Endothelial cell (in vitro differentiated cells): ENCODE data around the gene PLA2G3. TPM values are rescaled to one million over a fixed set of nuclear protein-coding genes. Genes with fewer than 3 reads are reported as not detected.

Experiments
- DNase-seq: peaks from one replicate; pipeline ENCODE4 v3.0.0; 2021; ENCODE audit warnings: low spot score
- H3K27ac Mint-ChIP-seq: one replicate; pipeline ENCODE4 v1.8.0; 2021; ENCODE audit warnings: mixed read lengths, inconsistent platforms; ENCODE audit not compliant: unreplicated experiment
- H3K27me3 Mint-ChIP-seq: one replicate; pipeline ENCODE4 v1.8.0; 2021; ENCODE audit warnings: mild to moderate bottlenecking, moderate library complexity, mixed read lengths, inconsistent platforms; ENCODE audit not compliant: unreplicated experiment
- H3K36me3 Mint-ChIP-seq: one replicate; pipeline ENCODE4 v1.8.0; 2021; ENCODE audit warnings: mild to moderate bottlenecking, low read depth, mixed read lengths, inconsistent platforms; ENCODE audit not compliant: unreplicated experiment
- H3K4me1 Mint-ChIP-seq: one replicate; pipeline ENCODE4 v1.8.0; 2021; ENCODE audit warnings: mild to moderate bottlenecking, mixed read lengths, inconsistent platforms; ENCODE audit not compliant: unreplicated experiment
- H3K4me3 Mint-ChIP-seq: one replicate; pipeline ENCODE4 v1.8.0; 2021; ENCODE audit warnings: mild to moderate bottlenecking, mixed read lengths, inconsistent platforms; ENCODE audit not compliant: unreplicated experiment
- H3K9me3 Mint-ChIP-seq: one replicate; pipeline ENCODE4 v1.8.0; 2021; ENCODE audit warnings: mixed read lengths, inconsistent platforms; ENCODE audit not compliant: unreplicated experiment
- total RNA-seq: library from RNA; stranded (reverse); fragmentation: NEBNext Ultra II Directional; extraction: Animal tissue kit (Norgen Biotek cat#: 25700); gene quantifications from one replicate; pipeline ENCODE4 v1.2.1, GENCODE V29; 2021; ENCODE audit not compliant: unreplicated experiment
- TF ChIP-seq, protein P1 (sequence below): fragments of 200-600 bp; sonication (generic); IDR thresholded peaks from one replicate; pipeline ENCODE4 v1.5.0; 2021; ENCODE audit warnings: antibody characterized with exemption; ENCODE audit not compliant: unreplicated experiment

Gene PLA2G3
- total RNA-seq, 1 donor from 2014 or later: 2.8 TPM

DNA sequence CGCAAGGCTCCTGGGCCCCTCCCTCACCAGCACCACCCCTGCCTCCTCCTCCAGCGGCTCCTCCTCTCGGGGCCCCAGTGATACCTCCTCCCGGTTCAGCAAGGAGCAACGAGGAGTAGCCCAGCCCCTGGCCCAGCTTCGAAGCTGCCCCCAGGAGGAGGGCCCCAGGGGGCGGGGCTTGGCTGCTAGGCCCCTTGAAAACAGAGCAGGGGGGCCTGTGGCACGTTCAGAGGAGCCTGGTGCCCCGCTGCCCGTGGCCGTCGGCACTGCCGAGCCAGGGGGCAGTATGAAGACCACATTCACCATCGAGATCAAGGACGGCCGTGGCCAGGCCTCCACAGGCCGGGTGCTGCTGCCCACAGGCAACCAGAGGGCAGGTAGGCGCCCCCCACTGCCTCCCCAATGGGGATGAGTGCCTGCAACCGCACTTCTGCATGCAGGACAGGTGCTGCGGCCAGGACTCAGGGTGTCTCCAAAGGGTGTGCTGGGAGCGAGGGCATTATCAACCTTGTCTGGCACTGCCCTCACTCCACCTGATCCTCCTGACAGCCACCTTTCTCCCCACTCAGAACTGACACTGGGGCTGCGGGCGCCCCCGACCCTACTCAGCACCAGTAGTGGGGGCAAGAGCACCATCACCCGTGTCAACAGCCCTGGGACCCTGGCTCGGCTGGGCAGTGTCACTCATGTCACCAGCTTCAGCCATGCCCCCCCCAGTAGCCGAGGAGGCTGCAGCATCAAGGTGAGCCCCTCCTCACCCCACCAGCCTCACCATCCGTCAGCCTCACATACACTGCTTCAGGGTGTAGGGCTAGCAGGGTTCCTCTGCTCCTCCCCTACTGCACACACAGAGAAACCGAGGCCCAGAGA lies 49.0 kb downstream of the PLA2G3 start:
- DNase-seq: no peak

DNA sequence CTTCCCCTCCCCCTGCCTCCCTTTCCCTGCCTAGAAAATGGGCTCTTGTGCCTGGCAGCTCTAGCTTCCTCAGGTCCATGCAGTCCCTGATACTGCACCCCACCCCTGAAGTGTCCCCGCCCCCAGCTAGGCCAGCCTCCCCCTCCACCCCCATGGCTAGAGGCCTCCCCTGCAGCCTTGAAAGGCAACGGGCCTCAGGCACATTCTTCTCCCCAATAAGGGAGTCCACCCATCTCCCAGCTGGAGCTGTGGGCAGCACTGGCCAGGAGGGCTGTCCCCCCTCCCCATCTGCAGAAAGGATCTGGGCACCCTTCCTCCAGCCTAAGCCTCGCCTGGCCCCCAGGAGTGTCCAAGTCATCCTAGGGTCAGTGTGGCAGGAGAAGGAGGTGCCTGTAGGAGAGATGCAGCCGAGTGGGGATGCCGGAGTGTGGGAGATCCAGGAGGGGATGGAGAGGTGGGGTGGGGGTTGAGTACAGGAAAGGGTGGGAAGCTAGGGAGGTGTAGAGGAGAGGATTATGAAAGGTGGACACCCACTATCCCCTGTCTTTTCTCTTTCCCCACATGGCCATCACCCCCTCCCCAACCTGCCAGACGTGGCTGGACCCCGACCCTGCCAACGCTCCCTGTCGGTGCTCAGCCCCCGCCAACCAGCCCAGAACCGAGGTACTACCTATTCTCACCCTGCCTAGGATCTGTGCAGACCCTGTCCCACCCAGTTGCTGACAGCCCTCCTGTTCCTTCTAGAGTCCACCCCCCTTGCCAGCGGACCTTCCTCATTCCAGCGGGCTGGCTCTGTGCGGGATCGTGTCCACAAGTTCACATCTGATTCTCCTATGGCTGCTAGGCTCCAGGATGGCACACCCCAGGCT lies 49.9 kb downstream of the PLA2G3 start:
- H3K27me3 Mint-ChIP-seq: peaks cover 5% of the 10 kb centered on the region
- no peak for DNase-seq
- H3K4me3 Mint-ChIP-seq: peak overlapping the region; percentile 31
- H3K36me3 Mint-ChIP-seq: peaks cover 37% of the 10 kb centered on the region
- peak overlapping the region; percentile 24 for H3K27ac Mint-ChIP-seq
- H3K9me3 Mint-ChIP-seq: no peaks in the 10 kb centered on the region
- peaks cover 21% of the 10 kb centered on the region for H3K4me1 Mint-ChIP-seq
- TF ChIP-seq, protein P1, sequence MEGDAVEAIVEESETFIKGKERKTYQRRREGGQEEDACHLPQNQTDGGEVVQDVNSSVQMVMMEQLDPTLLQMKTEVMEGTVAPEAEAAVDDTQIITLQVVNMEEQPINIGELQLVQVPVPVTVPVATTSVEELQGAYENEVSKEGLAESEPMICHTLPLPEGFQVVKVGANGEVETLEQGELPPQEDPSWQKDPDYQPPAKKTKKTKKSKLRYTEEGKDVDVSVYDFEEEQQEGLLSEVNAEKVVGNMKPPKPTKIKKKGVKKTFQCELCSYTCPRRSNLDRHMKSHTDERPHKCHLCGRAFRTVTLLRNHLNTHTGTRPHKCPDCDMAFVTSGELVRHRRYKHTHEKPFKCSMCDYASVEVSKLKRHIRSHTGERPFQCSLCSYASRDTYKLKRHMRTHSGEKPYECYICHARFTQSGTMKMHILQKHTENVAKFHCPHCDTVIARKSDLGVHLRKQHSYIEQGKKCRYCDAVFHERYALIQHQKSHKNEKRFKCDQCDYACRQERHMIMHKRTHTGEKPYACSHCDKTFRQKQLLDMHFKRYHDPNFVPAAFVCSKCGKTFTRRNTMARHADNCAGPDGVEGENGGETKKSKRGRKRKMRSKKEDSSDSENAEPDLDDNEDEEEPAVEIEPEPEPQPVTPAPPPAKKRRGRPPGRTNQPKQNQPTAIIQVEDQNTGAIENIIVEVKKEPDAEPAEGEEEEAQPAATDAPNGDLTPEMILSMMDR: no peak

More for the DNA sequence above, 49.0 kb downstream of the PLA2G3 start:
- Mint-ChIP-seq H3K27me3 (peaks cover 9% of the 10 kb centered on the region), H3K4me1 (peaks cover 26% of the 10 kb centered on the region), H3K4me3 (no peak overlapping the region), H3K36me3 (peaks cover 44% of the 10 kb centered on the region), H3K9me3 (no peaks in the 10 kb centered on the region), H3K27ac (no peak overlapping the region)
- TF ChIP-seq, protein P1: no peak

DNA sequence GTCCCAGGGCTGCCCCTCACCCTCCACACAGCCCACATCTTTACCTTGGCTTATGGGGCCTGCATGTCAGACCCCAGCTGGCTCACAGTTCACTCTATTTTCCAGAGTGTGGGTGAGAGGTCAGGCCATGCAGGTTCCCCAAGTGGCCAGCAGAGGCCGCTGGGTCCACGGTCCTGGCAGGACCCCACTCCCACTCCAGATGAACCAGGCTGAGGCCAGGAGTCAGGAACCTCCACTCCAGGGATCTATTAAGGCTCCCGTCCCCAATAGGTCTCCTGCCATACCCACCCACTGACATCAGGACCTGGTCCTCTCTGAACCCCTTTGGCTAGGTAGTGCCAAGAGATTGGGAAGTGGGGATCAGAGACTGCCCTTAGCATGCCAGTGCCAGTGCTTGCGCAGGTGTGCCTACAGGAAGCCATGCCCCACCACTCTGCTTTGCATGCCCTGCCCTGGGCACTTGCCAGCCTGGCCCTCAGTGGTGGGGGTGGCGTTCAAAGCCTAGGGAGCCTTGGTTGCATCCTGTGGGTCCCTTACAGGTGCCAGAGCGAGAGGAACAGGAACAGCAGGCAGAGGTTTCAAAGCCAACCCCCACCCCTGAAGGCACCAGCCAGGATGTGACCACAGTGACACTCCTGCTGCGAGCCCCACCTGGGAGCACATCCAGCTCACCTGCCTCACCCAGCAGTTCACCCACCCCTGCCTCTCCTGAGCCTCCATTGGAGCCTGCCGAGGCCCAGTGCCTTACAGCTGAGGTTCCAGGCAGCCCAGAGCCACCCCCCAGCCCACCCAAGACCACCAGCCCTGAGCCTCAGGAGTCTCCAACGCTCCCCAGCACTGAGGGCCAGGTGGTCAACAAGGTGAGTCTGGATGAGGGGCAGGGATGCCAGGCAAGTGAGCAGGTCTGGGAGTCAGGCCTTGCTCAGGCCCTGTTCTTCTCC lies 50.9 kb downstream of the PLA2G3 start:
- TF ChIP-seq, protein P1: peak; percentile 69
- Mint-ChIP-seq H3K4me3 (peak overlapping the region; percentile 38), H3K4me1 (peaks cover 20% of the 10 kb centered on the region), H3K27ac (peak overlapping the region; percentile 41), H3K36me3 (peaks cover 28% of the 10 kb centered on the region), H3K9me3 (no peaks in the 10 kb centered on the region), H3K27me3 (peaks cover 6% of the 10 kb centered on the region)
- peak; percentile 51 for DNase-seq

DNA sequence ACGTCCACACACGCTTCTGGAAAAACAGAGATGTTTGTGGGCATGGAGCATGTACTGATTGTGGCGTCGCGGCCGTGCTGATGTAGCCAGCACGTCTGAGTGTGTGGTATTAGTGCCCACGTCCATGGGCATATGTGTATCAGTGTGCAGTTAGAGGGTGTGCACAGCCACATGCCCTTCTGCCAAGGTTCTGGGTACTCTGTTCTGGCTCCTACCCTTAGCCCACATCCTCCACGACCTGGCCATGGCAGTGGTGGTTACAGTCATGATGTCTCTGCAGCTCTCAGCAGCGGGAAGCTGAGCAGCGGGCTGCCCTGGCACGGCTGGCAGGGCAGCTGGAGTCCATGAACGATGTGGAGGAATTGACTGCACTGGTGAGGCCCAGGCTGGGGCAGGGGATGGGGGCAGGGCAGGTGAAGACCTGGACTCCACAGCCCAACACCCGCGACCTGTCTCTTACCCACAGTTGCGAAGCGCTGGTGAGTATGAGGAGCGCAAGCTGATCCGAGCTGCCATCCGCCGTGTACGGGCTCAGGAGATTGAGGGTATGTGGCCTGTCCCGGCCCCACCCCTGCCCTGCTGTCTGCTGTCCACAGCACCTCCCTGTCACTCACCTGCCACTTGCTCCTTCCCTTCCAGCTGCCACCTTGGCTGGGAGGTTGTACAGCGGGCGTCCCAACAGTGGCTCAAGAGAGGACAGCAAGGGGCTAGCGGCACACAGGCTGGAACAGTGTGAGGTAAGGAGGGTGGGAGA lies 51.9 kb downstream of the PLA2G3 start:
- DNase-seq: no peak
- Mint-ChIP-seq H3K27me3 (peaks cover 8% of the 10 kb centered on the region), H3K9me3 (no peaks in the 10 kb centered on the region), H3K27ac (no peak overlapping the region), H3K4me3 (peak overlapping the region; percentile 47), H3K36me3 (peaks cover 38% of the 10 kb centered on the region), H3K4me1 (peaks cover 30% of the 10 kb centered on the region)
- TF ChIP-seq, protein P1: no peak
